ENCODE results near the gene RPS2. TPM values are rescaled to one million over a fixed set of nuclear protein-coding genes. Genes with fewer than 3 reads are reported as not detected.
A peak's percentile ranks its signal among the peaks of the same experiment; 100 is the strongest.

Gene RPS2
- total and polyA plus RNA-seq, 8 donors = 1,832 to 2,607 (median 2,226) TPM

DNA sequence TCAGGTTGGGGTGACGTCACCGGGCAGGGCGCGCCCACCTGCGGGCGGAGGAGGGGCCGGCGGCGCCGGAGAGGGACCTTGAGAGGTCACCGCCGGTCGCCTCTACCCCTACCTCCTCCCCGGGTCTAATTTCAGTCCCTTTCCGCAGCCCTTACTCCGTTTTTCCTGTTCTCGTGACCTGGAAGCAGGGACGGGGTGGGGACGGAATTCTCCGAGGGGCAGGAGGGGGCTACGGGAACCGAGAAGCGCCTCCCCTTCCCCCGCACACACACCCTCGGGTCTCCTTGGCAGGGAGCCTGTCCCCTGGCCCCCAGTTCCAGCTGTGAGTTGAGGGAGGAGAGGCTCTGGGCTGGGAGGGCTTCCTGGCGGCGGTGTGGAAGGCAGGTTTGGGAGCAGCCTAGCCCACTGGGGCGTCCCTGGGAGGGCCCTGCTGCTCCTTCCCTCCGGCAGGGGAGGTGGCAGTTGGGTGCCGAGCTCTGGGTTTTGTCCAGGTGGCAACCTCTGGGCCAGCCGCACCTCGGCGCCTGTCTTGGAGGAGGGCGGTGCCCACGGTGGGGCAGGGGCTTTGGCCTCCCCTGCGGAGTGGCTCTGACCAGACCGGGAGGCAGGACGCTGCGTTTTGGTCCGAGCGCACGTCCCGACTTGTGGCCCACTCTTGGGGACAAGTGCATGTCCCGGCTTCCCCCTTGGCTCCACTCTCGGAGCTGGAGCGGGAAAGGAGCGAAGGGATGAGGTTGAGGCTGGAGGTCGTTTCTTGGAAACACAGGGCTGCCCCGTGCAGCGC is 25.9 kb upstream of the RPS2 start:
- Histone ChIP-seq H3K4me1 (peaks cover 18 to 41% of the 10 kb centered on the region in 2 donors), H3K27me3 (peaks cover 29 to 41% of the 10 kb centered on the region in 2 donors), H3K36me3 (peaks cover 0 to 19% of the 10 kb centered on the region in 2 donors), H3K4me3 (peak overlapping the region in 1 of 2 donors; percentile 16), H3K27ac (no peak overlapping the region), H3K9me3 (peaks cover 0 to 5% of the 10 kb centered on the region in 2 donors)
- intact Hi-C loops (cut with DNase I) = no loop called here
- DNase-seq (peak in 2 of 4 donors; percentile 32 to 79), ATAC-seq (peak; percentile 5)
- TF ChIP-seq, protein P1, sequence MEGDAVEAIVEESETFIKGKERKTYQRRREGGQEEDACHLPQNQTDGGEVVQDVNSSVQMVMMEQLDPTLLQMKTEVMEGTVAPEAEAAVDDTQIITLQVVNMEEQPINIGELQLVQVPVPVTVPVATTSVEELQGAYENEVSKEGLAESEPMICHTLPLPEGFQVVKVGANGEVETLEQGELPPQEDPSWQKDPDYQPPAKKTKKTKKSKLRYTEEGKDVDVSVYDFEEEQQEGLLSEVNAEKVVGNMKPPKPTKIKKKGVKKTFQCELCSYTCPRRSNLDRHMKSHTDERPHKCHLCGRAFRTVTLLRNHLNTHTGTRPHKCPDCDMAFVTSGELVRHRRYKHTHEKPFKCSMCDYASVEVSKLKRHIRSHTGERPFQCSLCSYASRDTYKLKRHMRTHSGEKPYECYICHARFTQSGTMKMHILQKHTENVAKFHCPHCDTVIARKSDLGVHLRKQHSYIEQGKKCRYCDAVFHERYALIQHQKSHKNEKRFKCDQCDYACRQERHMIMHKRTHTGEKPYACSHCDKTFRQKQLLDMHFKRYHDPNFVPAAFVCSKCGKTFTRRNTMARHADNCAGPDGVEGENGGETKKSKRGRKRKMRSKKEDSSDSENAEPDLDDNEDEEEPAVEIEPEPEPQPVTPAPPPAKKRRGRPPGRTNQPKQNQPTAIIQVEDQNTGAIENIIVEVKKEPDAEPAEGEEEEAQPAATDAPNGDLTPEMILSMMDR (IDR thresholded peaks at IDR 0.05) = no peak

DNA sequence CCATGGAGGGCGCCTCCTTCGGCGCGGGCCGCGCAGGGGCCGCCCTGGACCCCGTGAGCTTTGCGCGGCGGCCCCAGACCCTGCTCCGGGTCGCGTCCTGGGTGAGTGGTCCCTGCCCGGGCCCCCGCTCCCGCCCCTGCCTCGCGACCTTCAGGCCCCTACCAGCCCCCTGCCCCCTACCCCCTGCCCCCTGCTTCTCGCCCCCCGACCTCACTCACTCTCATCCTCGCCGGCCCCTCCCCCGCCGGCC is 25.4 kb upstream of the RPS2 start:
- Histone ChIP-seq H3K4me1 (peaks cover 23 to 46% of the 10 kb centered on the region in 2 donors), H3K9me3 (peaks cover 0 to 5% of the 10 kb centered on the region in 2 donors), H3K27ac (no peak overlapping the region), H3K27me3 (peaks cover 29 to 41% of the 10 kb centered on the region in 2 donors), H3K36me3 (peaks cover 0 to 24% of the 10 kb centered on the region in 2 donors), H3K4me3 (peak overlapping the region in 1 of 2 donors; percentile 16)
- TF ChIP-seq, protein P1 (IDR thresholded peaks at IDR 0.05) = no peak
- no peak for ATAC-seq
- no peak for DNase-seq
- intact Hi-C loops (cut with DNase I) = no loop called here

DNA sequence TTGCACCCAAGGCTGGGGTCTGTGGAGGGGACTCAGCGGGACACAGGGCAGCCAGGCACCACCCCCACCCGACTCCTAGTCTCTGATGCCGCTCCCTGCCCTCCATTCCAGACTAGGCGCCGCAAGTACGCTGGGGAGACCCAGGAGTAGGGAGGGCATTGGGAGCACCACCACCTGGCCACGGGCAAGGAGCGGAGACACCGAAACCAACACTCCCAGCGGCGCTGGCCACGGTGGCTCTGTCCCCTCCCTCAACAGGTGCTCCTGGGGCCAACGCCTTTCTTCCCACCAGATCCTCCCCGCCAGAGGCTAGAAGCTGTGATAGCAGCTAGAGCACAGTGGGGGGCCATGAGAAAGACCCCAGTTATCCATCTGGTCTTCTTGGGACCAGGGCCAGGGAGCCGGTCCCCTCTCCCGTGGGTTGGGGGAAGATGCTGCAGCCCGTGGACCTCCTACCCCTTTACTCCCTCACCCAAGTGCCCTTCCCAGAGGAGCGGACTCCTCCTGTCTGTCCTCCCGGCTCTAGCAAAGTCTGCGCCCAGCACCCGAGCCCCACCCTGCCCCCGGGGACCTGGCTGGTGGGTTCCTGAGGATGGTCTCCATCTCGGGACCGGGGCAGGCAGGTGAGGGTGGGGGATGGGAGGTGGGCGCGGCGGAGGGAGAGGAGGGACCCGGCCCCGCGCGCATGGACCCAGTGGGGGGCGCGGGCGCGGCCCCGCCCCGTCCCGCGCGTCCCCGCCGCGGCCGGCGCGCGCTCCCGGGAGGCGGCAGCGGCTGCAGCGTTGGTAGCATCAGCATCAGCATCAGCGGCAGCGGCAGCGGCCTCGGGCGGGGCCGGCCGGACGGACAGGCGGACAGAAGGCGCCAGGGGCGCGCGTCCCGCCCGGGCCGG is 24.8 kb upstream of the RPS2 start, which contains the start of gene SYNGR3:
SYNGR3 (plus strand) TSS at position 762 of the 892 bp plus-strand sequence. CDS start 133 bp downstream, outside the sequence.
- H3K36me3 ChIP-seq = peaks cover 0 to 24% of the 10 kb centered on the region in 2 donors
- TF ChIP-seq, protein P1 (IDR thresholded peaks at IDR 0.05) = no peak
- peak within 1 kb of the TSS in 1 of 2 donors; percentile 16 for H3K4me3 ChIP-seq
- H3K27me3 ChIP-seq = peaks cover 29 to 41% of the 10 kb centered on the region in 2 donors
- intact Hi-C loops (cut with DNase I) = no loop called here
- peaks cover 28 to 52% of the 10 kb centered on the region in 2 donors for H3K4me1 ChIP-seq
- DNase-seq = peak in 1 of 4 donors; percentile 80
- peaks cover 0 to 5% of the 10 kb centered on the region in 2 donors for H3K9me3 ChIP-seq
- no peak for ATAC-seq
- no peak within 1 kb of the TSS for H3K27ac ChIP-seq

DNA sequence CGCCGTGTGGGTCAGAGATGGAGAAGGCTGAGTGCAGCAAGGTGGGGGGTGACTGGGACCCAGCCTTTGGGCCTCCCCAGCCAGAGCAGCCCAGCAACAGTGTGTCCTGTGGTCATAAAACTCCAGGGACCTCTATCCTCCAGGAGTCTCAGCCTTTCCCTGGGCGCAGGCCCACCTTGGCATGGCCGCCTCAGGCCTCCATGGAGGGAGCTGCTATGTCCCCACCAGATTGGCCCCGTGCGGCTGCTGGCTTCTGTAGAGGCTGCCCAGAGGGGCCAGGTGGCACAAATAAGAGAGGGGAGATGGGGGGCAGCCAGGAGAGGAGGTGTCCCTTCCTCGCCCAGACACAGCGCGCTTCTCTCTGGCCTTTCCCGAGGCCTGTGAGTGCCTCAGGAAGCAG is 22.6 kb upstream of the RPS2 start:
- H3K27ac ChIP-seq = no peak overlapping the region
- no peaks in the 10 kb centered on the region for H3K9me3 ChIP-seq
- DNase-seq = no peak
- peaks cover 0 to 24% of the 10 kb centered on the region in 2 donors for H3K36me3 ChIP-seq
- TF ChIP-seq, protein P1 (IDR thresholded peaks at IDR 0.05) = no peak
- ATAC-seq = no peak
- intact Hi-C loops (cut with DNase I) = no loop called here
- H3K27me3 ChIP-seq = peaks cover 29 to 56% of the 10 kb centered on the region in 2 donors
- H3K4me3 ChIP-seq = no peak overlapping the region
- peaks cover 33 to 53% of the 10 kb centered on the region in 2 donors for H3K4me1 ChIP-seq
